HEK293 (cell line): Measurements from ENCODE around the gene RPL6.

Experiments
- CTCF ChIA-PET: fragments of 350-600 bp; formaldehyde crosslinking; extraction: SDS; loops from one replicate; lab custom pipeline; 2021; ENCODE audit warnings: antibody characterized with exemption; lab: Yijun Ruan, JAX
- POLR2A ChIA-PET: fragments of 300-600 bp; formaldehyde crosslinking; extraction: SDS; loops from one replicate; lab custom pipeline; 2020; ENCODE audit warnings: antibody characterized with exemption, inconsistent platforms; lab: Yijun Ruan, JAX
- H3K27ac ChIP-seq: fragments of 200-500 bp; sonication (Bioruptor generic); 2 replicates; pipeline ENCODE4 v1.5.1; 2014; ENCODE audit warnings: low read depth, low read length, control low read depth, inconsistent platforms; ENCODE audit errors: extremely low read depth
- H3K36me3 ChIP-seq, 2 experiments: fragments of 200-500 bp in 1 of 2; sonication (Bioruptor generic) in 1 of 2; 1 replicate in 1 of 2; 2 replicates in 1 of 2; pipeline ENCODE4 v1.5.1; 2014 to 2017; ENCODE audit warnings: inconsistent platforms in 2 of 2, low read length in 2 of 2; ENCODE audit not compliant: control insufficient read depth in 2 of 2, insufficient read depth in 1 of 2
- H3K4me1 ChIP-seq: fragments of 200-500 bp; sonication (Bioruptor generic); 2 replicates; pipeline ENCODE4 v1.5.1; 2014; ENCODE audit warnings: mild to moderate bottlenecking, low read length, inconsistent platforms; ENCODE audit not compliant: control insufficient read depth, insufficient read depth
- H3K4me3 ChIP-seq: 2 replicates; pipeline ENCODE4 v1.5.1; 2011; ENCODE audit warnings: low read depth, mild to moderate bottlenecking, control low read depth, low read length, moderate library complexity
- H3K9me3 ChIP-seq: fragments of 200-500 bp; sonication (Bioruptor generic); 2 replicates; pipeline ENCODE4 v1.5.1; 2014; ENCODE audit warnings: low read depth, low read length, inconsistent platforms; ENCODE audit not compliant: control insufficient read depth, insufficient read depth
- BCL11A ChIP-seq: fragments of 450-650 bp; formaldehyde crosslinking; IDR thresholded peaks from 2 replicates; pipeline ENCODE4 v1.5.1; 2016; ENCODE audit warnings: low read depth, missing biosample characterization, missing genetic modification characterization
- IKZF3 ChIP-seq: fragments of 450-650 bp; IDR thresholded peaks from 2 replicates; pipeline ENCODE4 v1.5.0; 2018; ENCODE audit warnings: missing biosample characterization, mild to moderate bottlenecking, missing genetic modification characterization, moderate library complexity
- MYNN ChIP-seq: fragments of 450-650 bp; formaldehyde crosslinking; IDR thresholded peaks from 2 replicates; pipeline ENCODE4 v1.5.1; 2016; ENCODE audit warnings: missing biosample characterization, missing genetic modification characterization, borderline replicate concordance
- SCRT2 ChIP-seq: fragments of 450-650 bp; formaldehyde crosslinking; IDR thresholded peaks from 2 replicates; pipeline ENCODE4 v1.5.1; 2016; ENCODE audit warnings: missing biosample characterization, missing genetic modification characterization
- ZNF214 ChIP-seq: fragments of 450-650 bp; formaldehyde crosslinking; IDR thresholded peaks from 2 replicates; pipeline ENCODE4 v1.5.1; 2017; ENCODE audit warnings: missing biosample characterization, mild to moderate bottlenecking, missing genetic modification characterization, borderline replicate concordance
- ZNF24 ChIP-seq: fragments of 450-650 bp; formaldehyde crosslinking; IDR thresholded peaks from 2 replicates; pipeline ENCODE4 v1.5.1; 2016; ENCODE audit warnings: missing biosample characterization, missing genetic modification characterization
- ZNF350 ChIP-seq: fragments of 450-650 bp; formaldehyde crosslinking; IDR thresholded peaks from 2 replicates; pipeline ENCODE4 v1.5.0; 2017; ENCODE audit warnings: missing biosample characterization, mild to moderate bottlenecking, missing genetic modification characterization
- ZNF416 ChIP-seq: fragments of 450-650 bp; formaldehyde crosslinking; IDR thresholded peaks from 2 replicates; pipeline ENCODE4 v1.5.1; 2016; ENCODE audit warnings: missing biosample characterization, missing genetic modification characterization
- ZNF423 ChIP-seq: fragments of 450-650 bp; formaldehyde crosslinking; IDR thresholded peaks from 2 replicates; pipeline ENCODE4 v1.5.1; 2016; ENCODE audit warnings: missing biosample characterization, missing genetic modification characterization
- ZNF514 ChIP-seq: fragments of 450-650 bp; formaldehyde crosslinking; IDR thresholded peaks from 2 replicates; pipeline ENCODE4 v1.5.1; 2016; ENCODE audit warnings: missing biosample characterization, missing genetic modification characterization
- ZNF521 ChIP-seq: fragments of 450-650 bp; formaldehyde crosslinking; IDR thresholded peaks from 2 replicates; pipeline ENCODE4 v1.5.1; 2017; ENCODE audit warnings: missing biosample characterization, mild to moderate bottlenecking, missing genetic modification characterization
- ZNF544 ChIP-seq: fragments of 450-650 bp; formaldehyde crosslinking; IDR thresholded peaks from 2 replicates; pipeline ENCODE4 v1.5.0; 2017; ENCODE audit warnings: missing biosample characterization, missing genetic modification characterization
- ZNF600 ChIP-seq: fragments of 450-650 bp; formaldehyde crosslinking; IDR thresholded peaks from 2 replicates; pipeline ENCODE4 v1.5.1; 2016; ENCODE audit warnings: missing biosample characterization, missing genetic modification characterization
- ZNF610 ChIP-seq: fragments of 450-650 bp; formaldehyde crosslinking; IDR thresholded peaks from 2 replicates; pipeline ENCODE4 v1.5.1; 2016; ENCODE audit warnings: missing biosample characterization, missing genetic modification characterization, borderline replicate concordance
- ZNF624 ChIP-seq: fragments of 450-650 bp; formaldehyde crosslinking; IDR thresholded peaks from 2 replicates; pipeline ENCODE4 v1.5.1; 2017; ENCODE audit warnings: missing biosample characterization, missing genetic modification characterization
- ZNF629 ChIP-seq: fragments of 450-650 bp; formaldehyde crosslinking; IDR thresholded peaks from 2 replicates; pipeline ENCODE4 v1.5.1; 2017; ENCODE audit warnings: missing biosample characterization, missing genetic modification characterization
- ZNF768 ChIP-seq: fragments of 450-650 bp; formaldehyde crosslinking; IDR thresholded peaks from 2 replicates; pipeline ENCODE4 v1.5.1; 2018; ENCODE audit warnings: missing biosample characterization, mild to moderate bottlenecking, missing genetic modification characterization
- ZNF777 ChIP-seq: fragments of 450-650 bp; formaldehyde crosslinking; IDR thresholded peaks from 2 replicates; pipeline ENCODE4 v1.5.1; 2017; ENCODE audit warnings: missing biosample characterization, missing genetic modification characterization, borderline replicate concordance
- ZNF843 ChIP-seq: fragments of 450-650 bp; formaldehyde crosslinking; IDR thresholded peaks from 2 replicates; pipeline ENCODE4 v1.5.1; 2016; ENCODE audit warnings: missing biosample characterization, missing genetic modification characterization
- TF ChIP-seq, protein P1 (sequence below): fragments of 450-650 bp; formaldehyde crosslinking; IDR thresholded peaks from 2 replicates; pipeline ENCODE4 v1.5.1; 2016; ENCODE audit warnings: missing biosample characterization, missing genetic modification characterization
- TF ChIP-seq, protein P2 (sequence below): fragments of 450-650 bp; formaldehyde crosslinking; IDR thresholded peaks from 2 replicates; pipeline ENCODE4 v1.5.1; 2017; ENCODE audit warnings: missing biosample characterization, mild to moderate bottlenecking, missing genetic modification characterization, moderate library complexity
- TF ChIP-seq, protein P3 (sequence below): fragments of 450-650 bp; formaldehyde crosslinking; IDR thresholded peaks from 2 replicates; pipeline ENCODE4 v1.5.1; 2017; ENCODE audit warnings: missing biosample characterization, missing genetic modification characterization
- TF ChIP-seq, protein P4 (sequence below): fragments of 450-650 bp; formaldehyde crosslinking; IDR thresholded peaks from 2 replicates; pipeline ENCODE4 v1.5.1; 2016; ENCODE audit warnings: missing biosample characterization, missing genetic modification characterization
- TF ChIP-seq, protein P5 (sequence below): fragments of 450-650 bp; formaldehyde crosslinking; conservative IDR thresholded peaks from 2 replicates; pipeline ENCODE4 v1.5.1; 2016; ENCODE audit warnings: low read depth, missing biosample characterization, missing genetic modification characterization

Gene RPL6

DNA sequence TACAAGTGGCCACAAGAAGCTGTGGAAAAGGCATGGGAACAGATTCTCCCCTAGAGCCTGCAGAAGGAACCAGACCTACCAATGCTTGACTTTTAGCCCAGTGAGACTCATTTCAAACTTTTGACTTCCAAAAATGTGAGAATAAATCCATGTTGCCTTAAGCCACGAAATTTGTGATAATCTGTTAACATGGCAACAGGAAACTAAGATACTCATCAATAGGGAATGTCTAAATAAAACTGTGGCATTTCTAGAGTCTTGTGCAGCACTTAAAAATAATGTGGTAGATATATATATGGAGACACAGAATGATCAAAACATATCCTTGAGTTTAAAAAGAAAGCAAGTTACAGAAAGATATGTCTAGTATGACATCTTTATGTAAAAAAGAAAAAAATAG, 39.2 kb downstream of the RPL6 start (continued):
- no peak for TF ChIP-seq ZNF24
- TF ChIP-seq ZNF214 (tag by site-specific recombination) = no peak
- TF ChIP-seq ZNF610 (tag by site-specific recombination) = no peak

DNA sequence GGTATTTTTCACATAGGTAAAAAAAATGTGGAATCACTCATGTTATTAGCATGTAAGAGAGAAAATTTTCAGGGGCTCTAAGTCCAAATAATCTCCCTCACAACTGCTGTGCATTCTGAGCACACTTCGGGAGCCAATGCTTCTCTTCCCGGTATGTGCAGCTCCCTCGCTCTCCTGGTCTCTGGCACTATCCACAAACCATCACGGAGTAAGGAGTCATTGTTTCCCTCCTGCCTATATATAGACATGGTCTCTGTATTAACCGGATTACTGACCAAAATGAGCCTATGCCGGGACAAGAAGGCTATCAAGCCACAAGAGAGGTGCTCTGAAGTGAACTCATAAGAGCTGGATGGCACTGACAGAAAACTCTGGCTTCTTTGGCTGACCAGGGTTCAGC, 40.5 kb downstream of the RPL6 start:
- Histone ChIP-seq H3K27ac (no peak overlapping the region), H3K4me1 (peaks cover 22% of the 10 kb centered on the region), H3K4me3 (no peak overlapping the region), H3K36me3 (no peaks in the 10 kb centered on the region; a peak in 1 of 3 replicates), H3K9me3 (no peaks in the 10 kb centered on the region)
- CTCF ChIA-PET = interaction anchor here (1.2 kb wide), 1 partner anchor 18 kb away, joined by 5 read pairs; no protein-coding TSS in a partner anchor
- POLR2A ChIA-PET = interaction anchor here (0.5 to 1.2 kb wide), 3 partner anchors 9 to 737 kb away, joined by 3 to 5 read pairs (median 3); no protein-coding TSS in a partner anchor
- TF ChIP-seq ZNF843 (tag by site-specific recombination) = no peak
- TF ChIP-seq ZNF423 (tag by site-specific recombination) = no peak
- TF ChIP-seq ZNF610 (tag by site-specific recombination) = no peak
- TF ChIP-seq IKZF3 = 0 out of 2 replicates have a peak, but pooled peaks have one; percentile 18
- TF ChIP-seq, protein P1, sequence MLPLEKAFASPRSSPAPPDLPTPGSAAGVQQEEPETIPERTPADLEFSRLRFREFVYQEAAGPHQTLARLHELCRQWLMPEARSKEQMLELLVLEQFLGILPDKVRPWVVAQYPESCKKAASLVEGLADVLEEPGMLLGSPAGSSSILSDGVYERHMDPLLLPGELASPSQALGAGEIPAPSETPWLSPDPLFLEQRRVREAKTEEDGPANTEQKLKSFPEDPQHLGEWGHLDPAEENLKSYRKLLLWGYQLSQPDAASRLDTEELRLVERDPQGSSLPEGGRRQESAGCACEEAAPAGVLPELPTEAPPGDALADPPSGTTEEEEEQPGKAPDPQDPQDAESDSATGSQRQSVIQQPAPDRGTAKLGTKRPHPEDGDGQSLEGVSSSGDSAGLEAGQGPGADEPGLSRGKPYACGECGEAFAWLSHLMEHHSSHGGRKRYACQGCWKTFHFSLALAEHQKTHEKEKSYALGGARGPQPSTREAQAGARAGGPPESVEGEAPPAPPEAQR (tag by site-specific recombination) = no peak
- no peak for TF ChIP-seq SCRT2
- TF ChIP-seq ZNF600 (tag by site-specific recombination) = 0 out of 2 replicates have a peak, but pooled peaks have one; percentile 24
- TF ChIP-seq ZNF416 (tag by site-specific recombination) = no peak
- TF ChIP-seq, protein P2, sequence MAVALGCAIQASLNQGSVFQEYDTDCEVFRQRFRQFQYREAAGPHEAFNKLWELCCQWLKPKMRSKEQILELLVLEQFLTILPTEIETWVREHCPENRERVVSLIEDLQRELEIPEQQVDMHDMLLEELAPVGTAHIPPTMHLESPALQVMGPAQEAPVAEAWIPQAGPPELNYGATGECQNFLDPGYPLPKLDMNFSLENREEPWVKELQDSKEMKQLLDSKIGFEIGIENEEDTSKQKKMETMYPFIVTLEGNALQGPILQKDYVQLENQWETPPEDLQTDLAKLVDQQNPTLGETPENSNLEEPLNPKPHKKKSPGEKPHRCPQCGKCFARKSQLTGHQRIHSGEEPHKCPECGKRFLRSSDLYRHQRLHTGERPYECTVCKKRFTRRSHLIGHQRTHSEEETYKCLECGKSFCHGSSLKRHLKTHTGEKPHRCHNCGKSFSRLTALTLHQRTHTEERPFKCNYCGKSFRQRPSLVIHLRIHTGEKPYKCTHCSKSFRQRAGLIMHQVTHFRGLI (tag by site-specific recombination) = no peak
- TF ChIP-seq ZNF544 (tag by site-specific recombination) = no peak
- no peak for TF ChIP-seq ZNF629 (tag by site-specific recombination)
- TF ChIP-seq ZNF777 (tag by site-specific recombination) = no peak
- TF ChIP-seq, protein P3, sequence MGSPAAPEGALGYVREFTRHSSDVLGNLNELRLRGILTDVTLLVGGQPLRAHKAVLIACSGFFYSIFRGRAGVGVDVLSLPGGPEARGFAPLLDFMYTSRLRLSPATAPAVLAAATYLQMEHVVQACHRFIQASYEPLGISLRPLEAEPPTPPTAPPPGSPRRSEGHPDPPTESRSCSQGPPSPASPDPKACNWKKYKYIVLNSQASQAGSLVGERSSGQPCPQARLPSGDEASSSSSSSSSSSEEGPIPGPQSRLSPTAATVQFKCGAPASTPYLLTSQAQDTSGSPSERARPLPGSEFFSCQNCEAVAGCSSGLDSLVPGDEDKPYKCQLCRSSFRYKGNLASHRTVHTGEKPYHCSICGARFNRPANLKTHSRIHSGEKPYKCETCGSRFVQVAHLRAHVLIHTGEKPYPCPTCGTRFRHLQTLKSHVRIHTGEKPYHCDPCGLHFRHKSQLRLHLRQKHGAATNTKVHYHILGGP = no peak
- TF ChIP-seq, protein P4, sequence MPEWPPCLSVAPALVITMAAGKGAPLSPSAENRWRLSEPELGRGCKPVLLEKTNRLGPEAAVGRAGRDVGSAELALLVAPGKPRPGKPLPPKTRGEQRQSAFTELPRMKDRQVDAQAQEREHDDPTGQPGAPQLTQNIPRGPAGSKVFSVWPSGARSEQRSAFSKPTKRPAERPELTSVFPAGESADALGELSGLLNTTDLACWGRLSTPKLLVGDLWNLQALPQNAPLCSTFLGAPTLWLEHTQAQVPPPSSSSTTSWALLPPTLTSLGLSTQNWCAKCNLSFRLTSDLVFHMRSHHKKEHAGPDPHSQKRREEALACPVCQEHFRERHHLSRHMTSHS (tag by site-specific recombination) = no peak
- TF ChIP-seq, all 188 proteins: peak for 2

DNA sequence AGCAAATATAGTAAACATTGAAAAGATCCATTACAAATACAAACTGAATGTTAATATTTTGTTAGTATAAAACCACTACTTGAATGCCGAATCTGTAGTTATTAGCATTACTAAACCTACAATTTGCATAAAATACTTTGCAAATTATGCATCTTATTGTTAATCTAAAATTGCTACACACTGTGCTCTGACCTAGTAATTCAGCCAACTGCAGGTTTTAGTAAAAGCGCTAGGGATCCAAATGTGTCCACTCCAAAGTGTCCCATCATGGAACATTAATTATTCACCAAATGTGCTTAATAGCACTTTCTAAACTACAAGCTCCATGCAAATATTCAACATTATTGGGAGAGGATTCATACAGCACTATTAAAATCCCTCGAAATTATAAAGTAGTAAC, 41.4 kb downstream of the RPL6 start:
- Histone ChIP-seq H3K9me3 (no peaks in the 10 kb centered on the region), H3K4me1 (peaks cover 22% of the 10 kb centered on the region), H3K36me3 (no peaks in the 10 kb centered on the region; a peak in 1 of 3 replicates), H3K4me3 (no peak overlapping the region), H3K27ac (no peak overlapping the region)
- ChIA-PET CTCF (no interaction called here), POLR2A (interaction anchor here (0.6 kb wide), 1 partner anchor 34 kb away, joined by 3 read pairs; no protein-coding TSS in a partner anchor)
- no peak for TF ChIP-seq BCL11A (tag by site-specific recombination)
- no peak for TF ChIP-seq ZNF624 (tag by site-specific recombination)
- no peak for TF ChIP-seq ZNF350 (tag by site-specific recombination)
- no peak for TF ChIP-seq MYNN (tag by site-specific recombination)
- TF ChIP-seq ZNF514 (tag by site-specific recombination) = no peak
- no peak for TF ChIP-seq ZNF768 (tag by site-specific recombination)
- TF ChIP-seq, protein P5, sequence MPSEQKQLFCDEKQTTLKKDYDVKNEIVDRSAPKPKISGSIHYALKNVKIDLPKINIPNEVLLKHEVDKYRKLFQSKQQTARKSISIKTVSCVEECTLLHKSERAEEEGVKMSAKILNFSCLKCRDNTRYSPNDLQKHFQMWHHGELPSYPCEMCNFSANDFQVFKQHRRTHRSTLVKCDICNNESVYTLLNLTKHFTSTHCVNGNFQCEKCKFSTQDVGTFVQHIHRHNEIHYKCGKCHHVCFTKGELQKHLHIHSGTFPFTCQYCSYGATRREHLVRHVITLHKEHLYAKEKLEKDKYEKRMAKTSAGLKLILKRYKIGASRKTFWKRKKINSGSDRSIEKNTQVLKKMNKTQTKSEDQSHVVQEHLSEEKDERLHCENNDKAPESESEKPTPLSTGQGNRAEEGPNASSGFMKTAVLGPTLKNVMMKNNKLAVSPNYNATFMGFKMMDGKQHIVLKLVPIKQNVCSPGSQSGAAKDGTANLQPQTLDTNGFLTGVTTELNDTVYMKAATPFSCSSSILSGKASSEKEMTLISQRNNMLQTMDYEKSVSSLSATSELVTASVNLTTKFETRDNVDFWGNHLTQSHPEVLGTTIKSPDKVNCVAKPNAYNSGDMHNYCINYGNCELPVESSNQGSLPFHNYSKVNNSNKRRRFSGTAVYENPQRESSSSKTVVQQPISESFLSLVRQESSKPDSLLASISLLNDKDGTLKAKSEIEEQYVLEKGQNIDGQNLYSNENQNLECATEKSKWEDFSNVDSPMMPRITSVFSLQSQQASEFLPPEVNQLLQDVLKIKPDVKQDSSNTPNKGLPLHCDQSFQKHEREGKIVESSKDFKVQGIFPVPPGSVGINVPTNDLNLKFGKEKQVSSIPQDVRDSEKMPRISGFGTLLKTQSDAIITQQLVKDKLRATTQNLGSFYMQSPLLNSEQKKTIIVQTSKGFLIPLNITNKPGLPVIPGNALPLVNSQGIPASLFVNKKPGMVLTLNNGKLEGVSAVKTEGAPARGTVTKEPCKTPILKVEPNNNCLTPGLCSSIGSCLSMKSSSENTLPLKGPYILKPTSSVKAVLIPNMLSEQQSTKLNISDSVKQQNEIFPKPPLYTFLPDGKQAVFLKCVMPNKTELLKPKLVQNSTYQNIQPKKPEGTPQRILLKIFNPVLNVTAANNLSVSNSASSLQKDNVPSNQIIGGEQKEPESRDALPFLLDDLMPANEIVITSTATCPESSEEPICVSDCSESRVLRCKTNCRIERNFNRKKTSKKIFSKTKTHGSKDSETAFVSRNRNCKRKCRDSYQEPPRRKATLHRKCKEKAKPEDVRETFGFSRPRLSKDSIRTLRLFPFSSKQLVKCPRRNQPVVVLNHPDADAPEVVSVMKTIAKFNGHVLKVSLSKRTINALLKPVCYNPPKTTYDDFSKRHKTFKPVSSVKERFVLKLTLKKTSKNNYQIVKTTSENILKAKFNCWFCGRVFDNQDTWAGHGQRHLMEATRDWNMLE (tag by site-specific recombination) = no peak
- TF ChIP-seq ZNF521 (tag by site-specific recombination) = no peak
